ENCODE measurements around the gene ZCCHC7.

GRCh38 chr9:37121881-37122280 lies 1.5 kb downstream of the ZCCHC7 start:
- TF ChIP-seq CTCF (conservative IDR thresholded peaks at IDR 0.05; ENCODE audit: low read length): no peak
- no peak for TF ChIP-seq EZH2phosphoT487 (IDR thresholded peaks at IDR 0.05; ENCODE audit: borderline replicate concordance)

All from Loucy (cell line).